ENCODE data around the gene IFNA5.
A peak's percentile ranks its signal among the peaks of the same experiment; 100 is the strongest.

Gene IFNA5

DNA sequence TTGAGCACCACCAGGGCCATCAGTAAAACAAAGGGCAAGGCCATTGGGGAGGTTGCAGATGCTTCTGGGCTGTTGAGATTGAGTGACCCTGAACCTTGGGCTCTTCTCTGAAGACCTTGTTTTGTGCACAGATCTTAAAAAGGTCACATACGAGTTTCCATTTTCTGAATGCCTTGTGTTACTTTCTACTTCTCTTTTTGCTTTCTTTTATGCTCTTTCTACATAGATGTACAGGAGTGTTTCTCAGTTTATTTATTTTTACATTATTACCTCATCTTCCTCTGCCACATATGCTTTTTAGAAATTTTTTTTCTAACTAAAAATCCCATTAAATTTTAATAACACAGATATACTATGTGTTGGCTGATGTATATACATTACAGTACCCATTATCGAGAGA lies at the start of gene IFNA5:
Gene IFNA5 (minus strand): TSS at position 101 of the 400 bp plus-strand sequence. CDS start 57 bp downstream, at position 44.
- DNase-seq, result no peak

DNA sequence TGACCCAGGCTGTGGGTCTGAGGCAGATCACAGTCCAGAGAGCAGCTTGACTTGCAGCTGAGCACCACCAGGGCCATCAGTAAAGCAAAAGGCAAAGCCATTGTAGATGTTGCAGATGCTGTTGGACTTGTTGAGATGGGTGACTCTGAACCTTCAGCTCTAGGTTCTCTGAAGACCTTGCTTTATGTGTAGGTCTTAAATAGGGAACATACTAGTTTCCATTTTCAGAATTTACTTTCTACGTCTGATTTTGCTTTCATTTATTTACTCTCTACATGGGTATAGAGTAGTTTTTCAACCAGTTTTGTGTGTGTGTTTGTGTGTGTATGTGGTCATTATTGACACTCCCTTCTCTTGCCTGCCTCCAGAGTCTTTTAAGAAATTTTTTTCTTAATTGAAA lies 45.7 kb upstream of the IFNA5 start, which contains the start of gene IFNA6:
Gene IFNA6 (minus strand): TSS at position 101 of the 400 bp plus-strand sequence. CDS start 0 bp downstream, at position 101.
- no peak for DNase-seq

DNA sequence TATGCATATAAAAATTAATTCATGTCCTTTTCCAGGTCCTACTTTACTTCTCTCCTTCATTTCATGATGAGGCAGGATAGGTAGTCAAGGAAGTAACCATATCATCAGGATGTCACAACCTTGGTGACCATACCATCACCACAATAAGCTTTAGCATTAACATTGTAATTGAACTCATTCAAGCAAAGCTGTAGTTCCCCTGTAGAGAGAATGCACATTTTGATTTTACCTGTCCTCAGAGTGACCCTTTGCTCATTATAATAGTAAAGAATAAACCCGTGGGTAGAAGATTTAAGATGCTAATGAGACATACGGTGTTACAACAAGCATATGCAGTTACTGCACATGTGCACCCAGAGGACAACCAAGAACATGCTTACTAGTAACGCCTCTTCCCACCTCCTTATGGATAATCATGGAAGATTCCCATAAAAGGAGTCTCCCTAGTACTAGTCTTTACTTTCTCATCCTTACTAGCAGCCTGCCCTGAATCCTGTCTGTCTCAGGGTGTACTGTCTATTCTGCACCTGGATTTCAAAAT lies 43.4 kb upstream of the IFNA5 start:
- no peak for DNase-seq

DNA sequence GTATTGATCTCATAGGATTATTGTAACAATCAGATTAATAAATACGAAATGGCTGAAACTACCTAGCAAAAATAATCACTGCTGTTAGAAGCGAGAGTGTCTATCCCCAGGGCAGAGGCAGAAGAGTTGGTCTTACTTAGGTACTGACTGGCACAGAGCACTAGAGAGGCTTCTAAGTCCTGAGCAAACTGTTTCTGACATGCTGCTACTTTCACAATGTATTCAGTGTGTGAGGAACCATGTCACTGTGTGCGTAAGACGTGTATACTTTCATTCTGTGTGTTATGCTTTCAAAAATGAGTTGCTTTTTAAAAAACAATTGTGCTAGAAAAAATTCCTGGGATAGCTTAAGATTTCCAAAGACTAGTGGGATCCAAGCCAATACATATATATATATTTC lies 35.6 kb upstream of the IFNA5 start:
- no peak for DNase-seq

DNA sequence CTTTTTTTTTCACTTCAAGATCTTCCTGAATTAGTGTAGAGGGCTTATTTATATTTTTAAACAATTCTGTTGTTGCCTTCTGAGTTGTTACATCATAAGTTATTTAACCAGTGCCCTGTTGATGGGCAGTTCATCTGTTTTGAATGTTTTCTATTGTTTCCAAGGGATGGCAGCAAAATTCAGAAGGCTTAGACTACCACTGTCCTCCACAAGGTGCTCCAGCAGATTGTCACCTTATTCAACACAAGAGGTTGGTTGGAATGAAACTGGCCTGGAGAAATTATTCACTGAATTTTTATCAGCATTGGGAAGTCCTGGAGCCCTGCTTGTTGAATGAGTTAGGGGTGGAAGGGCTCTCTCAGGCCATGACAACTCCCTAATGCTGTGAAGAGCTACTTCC lies 31.3 kb upstream of the IFNA5 start:
- DNase-seq, result no peak

DNA sequence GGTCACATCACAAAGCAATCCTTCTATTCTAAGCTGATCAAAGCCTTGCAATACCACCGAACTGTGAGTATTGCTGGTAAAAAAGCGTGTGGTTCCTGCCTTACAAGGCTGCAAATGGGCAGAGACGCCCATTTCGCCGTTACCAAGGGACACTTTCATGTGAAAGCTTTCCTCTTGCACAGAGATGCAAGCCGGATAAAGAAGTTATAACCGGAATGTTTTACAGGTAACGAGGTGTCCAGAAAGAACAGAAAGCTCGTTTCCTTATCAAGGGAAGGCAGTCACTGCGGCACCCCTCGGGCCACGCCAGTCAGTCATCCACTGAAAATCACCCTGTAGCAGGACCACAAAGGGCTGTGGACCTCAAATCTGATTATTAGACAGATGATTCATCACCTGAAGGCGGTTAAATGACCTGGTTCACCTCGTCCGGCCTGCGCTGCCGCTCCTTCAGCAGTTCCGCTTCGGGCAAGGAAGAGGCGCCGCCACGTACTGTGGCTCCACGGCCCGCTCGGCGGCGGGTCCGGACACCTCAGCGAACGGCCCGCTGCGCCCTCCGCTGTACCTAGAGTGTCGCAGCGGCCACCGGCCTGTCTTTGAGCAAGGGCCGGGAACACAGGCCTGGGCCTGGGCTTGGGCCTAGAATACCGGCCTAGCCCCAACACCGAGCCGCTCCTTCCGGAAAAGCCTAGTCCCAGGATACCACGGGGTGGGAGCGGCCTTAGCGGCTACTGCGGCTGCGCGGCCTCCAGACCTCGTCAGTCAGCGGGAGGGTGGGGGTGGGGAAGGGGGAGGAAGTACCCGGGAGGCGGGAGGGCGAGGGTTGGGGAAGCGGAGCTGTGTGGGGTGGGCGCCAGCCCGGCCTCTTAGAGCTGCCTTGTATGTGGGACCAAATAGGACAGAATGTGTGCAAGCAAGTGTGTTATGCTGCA lies 29.9 kb upstream of the IFNA5 start, which contains the start of gene KLHL9:
Gene KLHL9 (minus strand): TSS at position 704 of the 932 bp plus-strand sequence. CDS start 545 bp downstream, at position 159.
- DNase-seq, result peak; percentile 92

DNA sequence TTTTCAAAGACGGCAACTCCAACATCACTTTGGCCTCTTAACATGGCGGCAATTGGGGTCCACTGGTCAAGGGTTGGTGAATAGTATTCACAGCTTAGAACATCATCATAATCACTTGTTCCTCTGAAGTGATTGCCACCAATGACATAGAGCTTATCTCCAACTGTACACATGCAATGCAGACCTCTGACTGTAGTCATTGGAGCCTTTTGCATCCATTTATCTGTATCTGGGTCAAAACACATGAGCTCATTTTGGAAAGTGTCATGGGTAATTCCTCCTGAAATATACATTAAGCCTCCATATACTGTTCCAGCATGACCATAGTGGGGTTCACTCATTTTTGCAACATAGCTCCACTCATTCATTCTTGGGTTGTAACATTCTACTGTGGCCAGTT lies 28.1 kb upstream of the IFNA5 start:
- no peak for DNase-seq

DNA sequence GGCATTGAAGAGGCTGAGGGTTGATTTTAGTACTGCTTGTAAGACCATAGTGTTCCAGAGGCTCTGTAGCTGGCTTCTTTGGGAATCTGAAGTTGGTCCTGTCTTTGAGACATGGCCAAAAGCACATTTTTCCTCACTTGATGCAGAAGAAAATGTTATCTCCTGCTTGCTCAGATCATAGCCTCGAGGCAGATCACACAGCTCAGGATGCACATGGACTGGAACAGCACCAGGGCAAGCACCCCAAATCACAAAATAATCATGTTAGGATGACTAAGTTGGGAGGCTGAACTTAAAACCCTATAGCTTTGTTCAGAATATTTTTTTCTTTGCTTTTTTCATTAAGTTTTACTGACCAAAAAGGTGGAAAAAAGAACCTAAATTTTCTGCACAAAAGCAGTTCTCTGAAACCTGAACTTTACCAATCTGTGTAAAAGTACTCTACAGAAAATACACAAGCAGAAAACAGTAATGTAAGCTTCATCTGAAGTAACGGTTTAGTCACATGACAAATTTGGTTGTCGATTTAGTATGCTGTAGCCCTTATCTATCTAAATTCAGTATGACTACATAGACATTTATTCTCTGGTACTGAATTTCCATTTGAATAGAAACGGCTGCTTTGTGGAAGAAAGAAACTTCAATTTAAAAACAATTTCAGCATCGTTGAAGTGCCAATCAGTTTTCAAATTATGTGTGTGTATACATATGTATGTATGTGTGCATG lies 26.7 kb upstream of the IFNA5 start:
- DNase-seq, result no peak

DNA sequence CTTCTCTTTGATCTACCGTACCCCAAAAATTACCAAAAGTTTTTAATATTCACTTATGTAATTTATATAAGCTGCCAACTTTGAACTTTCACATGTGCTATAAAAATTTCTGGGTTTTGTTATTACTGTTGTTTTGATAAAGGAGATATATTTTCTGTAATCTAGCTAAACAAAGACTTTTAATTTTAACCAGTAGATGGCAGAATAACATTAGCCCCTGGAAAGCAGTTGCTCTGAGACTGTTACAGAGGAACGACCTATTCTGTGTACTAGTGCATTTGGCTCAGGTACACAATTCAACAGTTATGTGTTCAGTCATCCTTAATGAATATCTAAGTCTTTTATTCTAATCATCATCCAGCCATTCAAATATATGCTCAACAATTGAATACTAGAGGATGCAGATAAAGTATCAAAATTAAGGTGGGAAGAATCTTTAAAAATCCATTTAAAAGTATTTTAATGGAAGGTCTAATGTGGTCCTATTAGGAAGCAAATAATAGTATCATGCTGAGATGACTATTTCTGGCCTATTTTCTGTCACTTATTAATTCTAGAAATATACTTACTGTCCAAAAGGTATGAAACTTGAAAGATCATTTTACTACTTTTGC lies 21.5 kb upstream of the IFNA5 start:
- peak; percentile 62 for DNase-seq

DNA sequence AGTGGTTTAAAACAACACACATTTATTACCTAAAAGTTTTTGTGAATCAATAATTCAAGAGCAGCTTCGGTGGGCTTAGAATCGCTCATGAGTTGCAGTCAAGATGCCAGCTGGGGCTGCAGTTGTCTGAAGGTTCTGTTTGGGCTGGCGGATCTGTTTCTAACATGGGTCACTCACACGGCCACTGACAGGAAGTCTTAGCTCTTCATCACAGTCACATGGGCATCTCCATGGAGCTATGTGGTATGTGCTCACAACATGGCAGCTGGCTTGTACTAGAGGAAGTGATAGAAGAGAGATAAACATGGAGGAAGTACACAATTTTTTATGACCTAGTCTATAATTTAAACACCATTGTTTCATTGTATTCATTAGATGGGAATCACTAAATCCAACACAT lies 18.9 kb upstream of the IFNA5 start:
- DNase-seq, result no peak

DNA sequence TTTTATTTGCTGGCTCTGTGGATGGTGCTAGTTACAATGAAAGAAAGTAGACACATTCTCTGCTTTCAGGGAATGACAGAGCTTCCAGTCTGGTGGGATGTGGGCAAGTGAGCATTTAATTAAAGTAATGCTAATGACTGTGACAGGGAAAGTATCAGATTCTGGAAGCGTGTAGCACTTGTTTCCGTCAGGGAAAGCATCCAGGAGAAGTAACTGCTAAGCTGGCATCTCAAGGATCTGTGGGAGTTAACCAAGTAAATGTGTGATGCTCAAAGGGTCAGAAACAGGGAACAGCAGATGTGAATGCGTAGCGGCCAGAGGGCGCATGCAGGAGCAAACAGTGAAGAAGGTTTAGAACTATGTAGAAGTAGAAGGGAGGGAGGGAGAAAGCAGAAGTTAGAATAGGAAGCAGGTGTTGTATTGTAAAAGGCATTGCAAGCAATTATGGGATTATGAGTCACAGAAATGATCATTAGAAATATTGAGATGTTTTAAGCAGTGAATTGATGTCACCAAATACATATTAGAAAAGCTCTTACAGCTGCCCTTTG lies 17.9 kb upstream of the IFNA5 start:
- DNase-seq, result no peak

DNA sequence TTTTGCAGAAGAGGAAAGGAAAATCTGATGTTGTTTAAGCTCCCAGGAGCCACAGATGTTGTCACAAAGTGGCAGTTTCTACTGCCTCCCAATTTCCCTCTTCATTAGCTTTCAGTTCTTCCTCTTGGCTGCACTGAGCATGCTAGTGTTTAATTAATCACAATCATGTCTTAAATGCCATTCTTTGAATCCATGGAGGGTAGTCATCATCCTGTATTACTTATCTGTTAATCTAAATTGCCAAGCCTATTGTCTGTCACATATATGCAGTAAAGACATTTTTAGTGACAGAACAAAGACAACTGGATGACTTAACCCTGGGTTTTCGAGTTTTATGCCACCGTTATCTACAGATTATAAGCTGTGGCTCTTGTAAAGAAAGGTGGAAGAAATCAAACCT lies 15.4 kb upstream of the IFNA5 start:
- DNase-seq, result no peak

DNA sequence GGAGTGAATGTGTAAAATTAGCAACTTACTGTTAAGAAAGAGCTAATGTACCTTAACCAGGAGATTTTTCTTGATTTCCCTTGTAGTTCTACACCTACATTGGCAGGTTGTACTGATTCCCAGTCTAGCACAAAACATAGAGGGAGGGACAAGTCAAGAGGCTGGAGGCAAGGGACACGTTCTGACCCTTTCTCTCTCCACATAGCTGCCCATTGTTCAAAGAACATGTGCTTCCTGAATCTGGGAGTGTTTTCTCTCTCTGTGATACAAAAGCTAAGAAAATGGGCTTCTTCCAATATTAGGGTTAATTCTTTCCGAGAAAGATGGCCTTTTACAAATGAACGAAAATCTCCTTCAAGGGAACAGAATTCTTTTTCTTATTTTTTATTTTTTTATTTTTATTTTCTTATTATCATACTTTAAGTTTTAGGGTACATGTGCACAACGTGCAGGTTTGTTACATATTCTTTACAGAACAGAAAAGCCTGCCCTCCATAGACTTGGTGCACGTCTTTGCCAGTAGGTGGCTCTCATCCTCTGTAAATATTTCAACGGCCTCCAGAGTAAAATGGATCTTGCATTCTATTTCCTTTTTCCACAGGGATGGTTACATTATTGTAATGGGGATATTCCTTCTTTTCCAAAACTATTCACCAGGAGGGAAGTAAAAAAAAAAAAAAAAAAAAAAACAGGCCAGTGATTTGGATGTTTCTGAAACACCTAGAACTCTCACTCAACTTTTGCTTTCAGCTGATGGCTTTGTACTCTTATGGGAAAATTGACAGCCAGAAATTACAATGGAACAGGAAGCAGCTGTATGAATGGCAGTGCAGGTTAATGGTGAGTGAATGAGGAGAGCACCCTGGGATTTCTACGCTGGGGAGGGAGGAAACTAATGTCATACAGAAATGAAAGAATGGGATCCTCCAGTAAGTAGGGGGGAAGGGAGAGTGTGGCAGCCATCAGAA lies 13.1 kb upstream of the IFNA5 start:
- peak; percentile 45 for DNase-seq

DNA sequence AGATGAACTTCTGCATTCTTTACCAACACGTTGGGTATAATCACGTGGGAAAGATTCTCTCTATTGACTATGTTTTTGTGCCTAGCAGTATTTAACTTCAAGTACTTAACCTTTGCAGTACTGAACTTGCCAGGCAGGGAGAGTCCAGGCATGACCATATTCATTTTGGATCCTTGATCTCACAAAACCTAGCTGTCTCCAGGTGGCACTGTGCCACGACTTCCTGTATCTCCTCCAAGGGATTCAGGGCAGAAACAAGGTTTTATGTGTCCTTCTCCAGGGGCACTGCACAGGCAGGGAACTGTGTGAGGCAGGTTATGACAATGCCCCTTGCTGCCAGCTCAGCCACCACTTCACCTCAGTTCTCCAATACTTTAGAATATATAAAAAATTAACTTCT lies 11.7 kb upstream of the IFNA5 start:
- DNase-seq, result no peak

DNA sequence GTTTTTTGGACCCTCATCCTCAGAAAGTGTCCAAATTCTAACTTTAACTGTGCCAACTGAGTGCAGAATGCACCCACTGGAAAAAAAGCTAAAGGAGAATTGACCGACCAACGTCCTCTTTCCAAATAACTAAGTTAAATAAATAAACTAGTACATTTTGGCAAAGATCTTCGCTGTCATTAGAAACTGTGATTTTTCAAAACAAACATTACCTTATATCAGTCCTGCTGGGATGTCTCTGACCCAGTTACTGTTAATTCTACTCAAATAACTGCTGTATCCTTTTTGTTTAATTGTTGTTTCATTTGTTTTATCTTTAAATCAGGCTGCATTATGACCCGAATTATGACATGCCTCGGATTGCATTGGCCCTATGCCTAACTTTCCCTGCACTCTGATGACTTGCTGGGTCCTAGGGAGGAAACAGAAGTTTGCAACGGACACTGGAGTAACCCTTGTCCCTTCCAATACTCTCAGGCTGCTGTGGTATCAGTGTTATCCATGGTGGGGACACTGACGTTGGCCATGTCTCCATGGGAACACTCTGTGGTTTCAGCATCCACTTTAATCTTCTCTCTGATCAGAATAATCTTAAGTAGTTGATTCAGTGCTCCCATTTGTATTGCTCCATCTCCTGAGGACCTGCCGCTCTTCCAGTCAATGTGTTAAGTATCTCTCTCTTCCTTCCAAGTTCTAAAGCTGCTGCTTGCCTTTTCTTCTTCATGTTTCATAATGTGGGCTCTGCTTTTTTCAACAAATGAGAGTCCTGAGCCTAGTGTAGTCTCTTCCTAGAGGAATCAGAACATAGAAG lies 11.1 kb upstream of the IFNA5 start:
- DNase-seq, result no peak

DNA sequence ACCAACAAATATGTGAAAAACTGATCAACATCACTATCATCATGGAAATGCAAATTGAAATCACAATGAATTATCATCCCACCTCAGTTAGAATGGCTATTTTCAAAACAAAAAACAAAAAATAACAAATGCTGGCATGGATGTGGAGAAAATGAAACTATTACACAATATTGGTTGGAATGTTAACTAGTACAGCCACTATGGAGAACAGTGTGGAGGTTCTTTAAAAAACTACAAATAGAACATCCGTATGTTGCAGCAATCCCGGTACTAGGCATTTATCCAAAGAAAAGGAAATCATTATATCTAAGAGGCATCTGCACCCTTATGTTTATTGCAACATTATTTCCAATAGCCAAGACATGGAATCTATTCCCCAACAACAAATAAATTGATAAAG lies 9.0 kb upstream of the IFNA5 start:
- no peak for DNase-seq

DNA sequence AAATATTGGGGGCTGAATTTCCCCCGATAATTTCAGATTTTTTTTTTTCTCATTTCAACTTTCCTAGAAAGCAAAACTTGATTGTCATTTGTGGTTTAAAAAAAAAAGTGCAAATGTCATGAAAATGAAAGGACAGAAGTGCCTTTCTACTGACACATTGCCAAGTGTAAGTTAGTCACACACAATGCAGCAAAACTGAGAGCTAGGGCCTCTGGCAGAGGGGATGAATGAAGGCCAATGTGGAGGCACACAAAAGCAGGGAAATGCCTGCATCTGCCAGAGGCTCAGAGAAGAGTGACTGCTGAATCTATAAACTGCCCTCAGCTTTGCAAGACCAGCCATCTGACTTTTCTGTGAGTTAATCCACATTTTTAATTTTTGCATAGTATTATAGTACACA lies 6.8 kb upstream of the IFNA5 start:
- DNase-seq, result no peak

DNA sequence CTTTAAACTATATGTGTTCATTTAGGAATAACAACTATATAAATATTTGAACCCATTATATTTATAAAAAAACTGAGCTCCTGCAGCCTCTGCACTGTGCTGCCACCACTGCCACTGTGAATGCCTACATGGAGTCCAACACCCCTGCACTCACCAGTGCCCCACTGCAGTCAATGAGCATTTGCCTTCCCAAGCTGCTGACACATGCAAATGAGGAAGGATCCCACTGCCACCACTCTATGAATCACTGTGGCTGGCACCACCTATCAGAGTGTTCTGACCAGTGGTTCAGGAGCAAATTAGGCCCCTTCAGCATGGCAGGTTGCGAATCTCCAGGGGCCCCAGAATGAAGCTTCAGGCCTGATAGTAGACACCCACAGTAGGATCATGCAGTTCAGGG lies 9.1 kb downstream of the IFNA5 start:
- no peak for DNase-seq

DNA sequence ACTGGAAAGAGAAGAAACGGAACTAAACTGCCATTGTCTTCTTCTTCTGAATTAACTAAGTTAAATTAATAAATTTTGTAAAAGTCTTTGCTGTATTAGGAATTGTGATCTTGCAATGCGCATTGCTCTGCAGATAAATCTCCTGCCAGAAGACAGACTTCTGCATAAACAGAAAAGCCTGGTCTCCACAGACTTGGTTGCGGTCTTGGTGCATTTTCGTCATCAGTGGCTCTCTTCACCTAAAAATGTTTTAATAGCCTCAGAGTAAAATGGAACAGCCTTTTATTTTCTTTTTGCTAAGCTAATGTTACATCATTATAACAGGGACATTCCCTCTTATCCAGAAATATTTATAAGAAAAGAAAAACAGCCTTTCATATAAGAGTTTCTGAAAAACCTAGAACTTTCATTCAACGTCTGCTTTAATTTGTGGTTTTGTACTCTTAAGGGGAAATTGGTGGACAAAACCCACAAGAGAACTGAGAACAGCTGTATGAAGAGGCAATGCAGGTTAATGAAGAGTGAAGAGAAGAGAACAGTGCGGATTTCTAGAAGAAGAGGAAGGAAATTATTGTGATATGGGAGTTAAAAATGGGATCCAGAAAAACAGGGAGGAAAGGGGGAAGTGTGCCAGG lies 10.1 kb downstream of the IFNA5 start:
- no peak for DNase-seq

DNA sequence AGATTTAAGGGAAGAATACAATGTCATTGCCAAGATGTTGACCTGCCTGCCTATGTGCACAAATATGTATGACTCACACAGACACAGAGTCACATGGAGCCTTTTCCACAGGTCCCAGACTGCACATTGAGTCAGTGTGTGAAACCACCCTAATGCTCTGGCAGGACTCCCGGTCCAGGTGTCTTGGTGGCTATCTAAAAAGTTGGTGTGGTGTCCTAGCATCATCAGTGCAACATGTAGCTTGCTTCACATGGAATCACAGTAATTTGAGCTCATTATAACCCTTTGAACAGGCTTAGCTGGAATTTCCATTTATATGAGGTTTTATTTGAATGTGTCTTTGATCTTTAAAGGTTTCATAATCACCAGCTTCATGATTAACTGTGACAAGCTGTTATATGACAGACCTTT lies 10.7 kb downstream of the IFNA5 start:
- DNase-seq, result no peak
